NB4 (cell line): ENCODE data around the gene HRH1.

ENCODE experiments used
- CTCF ChIP-seq: IDR thresholded peaks from one replicate; pipeline ENCODE4 v1.5.1; 2012; ENCODE audit warnings: low read depth, low read length
- POLR2A ChIP-seq: IDR thresholded peaks from 2 replicates; pipeline ENCODE4 v1.6.1; 2011; ENCODE audit warnings: mild to moderate bottlenecking; ENCODE audit not compliant: insufficient read length; ENCODE audit errors: extremely low read depth

GRCh38 chr3:11254876-11255275 lies 100.6 kb downstream of the HRH1 start:
- no peak for TF ChIP-seq POLR2A
- TF ChIP-seq CTCF: no peak
